Fibroblast of the conjunctiva (primary cell): ENCODE results near the gene CXorf66.
A peak's percentile ranks its signal among the peaks of the same experiment; 100 is the strongest.
"Not testable (repeated sequence)": the region's sequence is repeated elsewhere in the genome, so short reads cannot be mapped to it uniquely, and the experiment has no call there.

Source experiments
- DNase-seq: peaks from one replicate; pipeline ENCODE4 v3.0.0-alpha.2; 2010; ENCODE audit warnings: low read depth

Gene CXorf66

GRCh38 chrX:139965421-139965820 is at the start of gene CXorf66:
TSS of gene CXorf66 (minus strand) at chrX:139965521. CDS start at chrX:139965496, 25 bp downstream.
- no peak for DNase-seq

GRCh38 chrX:139982856-139983255 is 17.5 kb upstream of the CXorf66 start:
- DNase-seq: no peak

- no peak for DNase-seq
Measured at GRCh38 chrX:139974471-139974870, 9.2 kb upstream of the CXorf66 start.

GRCh38 chrX:139972629-139973624 is 7.6 kb upstream of the CXorf66 start:
- DNase-seq: no peak

- no peak for DNase-seq
Measured at GRCh38 chrX:139972113-139972512, 6.8 kb upstream of the CXorf66 start.

- DNase-seq: no peak
Measured at GRCh38 chrX:139971394-139971749, 6.1 kb upstream of the CXorf66 start.

GRCh38 chrX:139969286-139969685 is 4.0 kb upstream of the CXorf66 start:
- no peak for DNase-seq

GRCh38 chrX:139967750-139968149 is 2.4 kb upstream of the CXorf66 start:
- DNase-seq: no peak

GRCh38 chrX:139967300-139967699 is 2.0 kb upstream of the CXorf66 start:
- no peak for DNase-seq

- not testable (repeated sequence) for DNase-seq
Measured at GRCh38 chrX:139966159-139966558, 838 bp upstream of the CXorf66 start.

- DNase-seq: not testable (repeated sequence)
Measured at GRCh38 chrX:139961091-139961490, 4.2 kb downstream of the CXorf66 start.

GRCh38 chrX:139949703-139950102 is 15.6 kb downstream of the CXorf66 start:
- DNase-seq: no peak

GRCh38 chrX:139945075-139945474 is 20.2 kb downstream of the CXorf66 start:
- DNase-seq: no peak

- no peak for DNase-seq
Measured at GRCh38 chrX:139936259-139936658, 29.1 kb downstream of the CXorf66 start.

GRCh38 chrX:139933904-139934303 is 31.4 kb downstream of the CXorf66 start:
- DNase-seq: no peak

GRCh38 chrX:139932901-139933796 is 32.2 kb downstream of the CXorf66 start, which contains the start of gene ATP11C:
TSS of gene ATP11C (minus strand) at chrX:139933053. CDS start at chrX:139932042, 1,011 bp downstream.
- peak; percentile 76 for DNase-seq

- no peak for DNase-seq
Measured at GRCh38 chrX:139932073-139932900, 33.0 kb downstream of the CXorf66 start.

GRCh38 chrX:139931646-139932072 is 33.7 kb downstream of the CXorf66 start:
- DNase-seq: no peak

GRCh38 chrX:139930916-139931645 is 34.2 kb downstream of the CXorf66 start:
- DNase-seq: no peak

GRCh38 chrX:139930401-139930800 is 34.9 kb downstream of the CXorf66 start:
- no peak for DNase-seq

GRCh38 chrX:139929876-139930275 is 35.4 kb downstream of the CXorf66 start:
- DNase-seq: no peak
